ENCODE data around the gene MGAT4A. TPM values are rescaled to one million over a fixed set of nuclear protein-coding genes. Genes with fewer than 3 reads are reported as not detected.

The MGAT4A gene
- total and polyA plus RNA-seq, 2 of the 13 experiments (the other 11 are each of a cell fraction or from before 2014, with no cell fraction given): 47.2 to 90.9 TPM

- no peak for TF ChIP-seq HNF4G (IDR thresholded peaks at IDR 0.05; ENCODE audit: borderline replicate concordance, low read depth, low read length)
- peak; percentile 65; the same call in 1 of the 2 replicates for TF ChIP-seq HNF4G (CRISPR knock-in tag; IDR thresholded peaks at IDR 0.05; ENCODE audit: borderline replicate concordance, low read depth)
- peak; percentile 82 for TF ChIP-seq ZNF790 (CRISPR knock-in tag; IDR thresholded peaks at IDR 0.05; ENCODE audit: borderline replicate concordance)
- no peak for TF ChIP-seq ZUFSP (CRISPR knock-in tag; IDR thresholded peaks at IDR 0.05; ENCODE audit: borderline replicate concordance)
- peak; percentile 26 for TF ChIP-seq NCOA2 (CRISPR knock-in tag; IDR thresholded peaks at IDR 0.05)
- TF ChIP-seq ZNF121 (CRISPR knock-in tag; IDR thresholded peaks at IDR 0.05): peak; percentile 76
- TF ChIP-seq E2F1 (CRISPR knock-in tag; IDR thresholded peaks at IDR 0.05): peak; percentile 87
- TF ChIP-seq ZNF850 (CRISPR knock-in tag; conservative IDR thresholded peaks at IDR 0.05): peak; percentile 67; the same call in 1 of the 2 replicates
- no peak for TF ChIP-seq ARID3A (IDR thresholded peaks at IDR 0.05; ENCODE audit: low read depth, low read length)
- TF ChIP-seq ZBTB44 (CRISPR knock-in tag; IDR thresholded peaks at IDR 0.05): peak; percentile 35
- no peak; the same call in none of the 2 replicates for TF ChIP-seq ZNF772 (CRISPR knock-in tag; IDR thresholded peaks at IDR 0.05)
- TF ChIP-seq ZBTB2 (CRISPR knock-in tag; IDR thresholded peaks at IDR 0.05; ENCODE audit: low read depth): peak; percentile 97
- TF ChIP-seq AGO2 (optimal IDR thresholded peaks at IDR 0.05; ENCODE audit: low read depth, low read length): peak; percentile 88
- peak; percentile 75 for TF ChIP-seq FOXK2 (IDR thresholded peaks at IDR 0.05)
- TF ChIP-seq ERF (CRISPR knock-in tag; IDR thresholded peaks at IDR 0.05): peak; percentile 97
- peak; percentile 71 for TF ChIP-seq AFF4 (CRISPR knock-in tag; IDR thresholded peaks at IDR 0.05)
These were observed 122.6 kb downstream of the MGAT4A start, which contains the start of the genes COA5 and UNC50 (continued) for GRCh38 chr2:98608116-98608961.
